PFSK-1 (cell line): ENCODE data around the gene ZDHHC14.

ENCODE experiments used
- FOXP2 ChIP-seq: optimal IDR thresholded peaks from 2 replicates; pipeline ENCODE3; 2011; ENCODE audit warnings: borderline replicate concordance, control low read depth, inconsistent platforms; ENCODE audit not compliant: insufficient read depth; ENCODE audit errors: extremely low read length, extremely low read depth
- POLR2AphosphoS5 ChIP-seq: IDR thresholded peaks from 2 replicates; pipeline ENCODE4 v1.6.1; 2012; ENCODE audit warnings: low read depth, mild to moderate bottlenecking, control low read depth, low read length, moderate library complexity
- REST ChIP-seq, 2 experiments: IDR thresholded peaks; 2 replicates each; pipeline versions ENCODE4 v1.6.1 to v1.8.0; 2011 to 2012; ENCODE audit warnings: low read depth in 2 of 2, low read length in 2 of 2, control low read depth in 1 of 2, inconsistent platforms in 1 of 2, mild to moderate bottlenecking in 1 of 2, moderate library complexity in 1 of 2; ENCODE audit not compliant: insufficient read depth in 1 of 2
- SIN3A ChIP-seq: IDR thresholded peaks from 2 replicates; pipeline ENCODE4 v1.6.1; 2012; ENCODE audit warnings: mild to moderate bottlenecking, low read length, moderate library complexity, borderline replicate concordance; ENCODE audit not compliant: insufficient read depth
- TAF1 ChIP-seq: IDR thresholded peaks from 2 replicates; pipeline ENCODE4 v1.6.1; 2012; ENCODE audit warnings: low read length, control low read depth, borderline replicate concordance; ENCODE audit not compliant: insufficient read depth

Gene ZDHHC14

DNA sequence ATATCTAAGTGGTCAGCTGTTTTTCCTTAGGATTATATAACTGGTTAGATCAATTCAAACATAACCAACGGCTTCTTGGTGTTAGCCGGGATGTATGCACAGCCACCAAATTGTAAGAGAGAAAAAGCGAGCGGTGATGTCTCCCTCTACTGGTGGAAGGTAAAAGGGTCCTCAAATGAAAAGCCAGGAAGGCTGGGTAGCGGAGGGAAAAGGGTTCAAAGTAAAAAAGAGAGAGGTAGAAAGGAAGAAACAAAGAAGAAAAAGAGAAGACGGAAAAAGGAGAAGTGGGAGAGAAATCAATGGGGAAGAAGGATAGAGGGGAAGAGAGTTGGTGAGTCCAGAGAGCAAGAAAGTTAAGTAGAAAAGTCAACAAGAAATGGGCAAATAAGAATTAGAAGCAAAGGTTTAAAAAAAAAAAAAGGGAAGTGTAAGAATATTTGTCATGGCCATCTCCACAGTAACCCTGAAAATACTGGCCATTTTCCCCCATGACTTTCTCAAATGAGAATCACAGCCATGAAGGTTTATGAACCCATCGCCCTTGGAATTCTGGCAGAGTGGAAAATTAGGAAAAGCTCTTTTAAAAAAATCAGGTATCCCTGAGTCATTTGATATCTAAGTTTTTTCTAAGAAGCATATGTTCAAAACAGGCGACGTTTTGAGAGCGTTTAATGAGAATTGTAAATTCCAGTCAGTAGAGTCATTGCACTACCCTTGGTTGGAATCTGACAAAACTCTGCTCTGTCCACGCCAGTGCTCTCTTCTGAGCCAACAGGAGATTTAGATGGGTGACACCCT, 286.4 kb downstream of the ZDHHC14 start:
- TF ChIP-seq POLR2AphosphoS5 (no peak), SIN3A (no peak), TAF1 (no peak), FOXP2 (no peak), REST (IDR thresholded peaks at IDR 0.05; ENCODE audit: insufficient read depth in 1 of 2, low read depth in 2 of 2, low read length in 2 of 2) (no peak)

DNA sequence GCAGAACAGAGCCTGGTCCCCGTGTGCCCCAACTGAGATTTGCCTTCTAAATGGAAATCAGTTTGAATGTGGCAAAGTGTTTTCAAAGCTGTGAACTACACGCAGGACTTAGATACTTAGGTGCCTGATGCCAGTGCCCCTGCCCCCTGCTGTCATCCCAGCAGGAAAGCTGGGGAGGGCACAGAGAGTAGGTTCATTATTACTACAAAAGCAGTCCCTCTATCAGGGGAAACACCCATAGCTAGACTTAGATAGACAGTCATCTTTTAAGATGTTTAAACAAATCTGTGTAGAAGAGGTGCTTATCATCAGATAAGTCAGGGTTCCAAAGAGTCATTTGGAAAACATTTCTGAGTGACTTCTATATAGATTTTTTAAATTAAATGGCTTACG, 287.0 kb downstream of the ZDHHC14 start:
- TF ChIP-seq TAF1 (no peak), POLR2AphosphoS5 (no peak), REST (IDR thresholded peaks at IDR 0.05; ENCODE audit: insufficient read depth in 1 of 2, low read depth in 2 of 2, low read length in 2 of 2) (no peak), SIN3A (no peak)

GRCh38 chr6:157668713-157669112, 287.7 kb downstream of the ZDHHC14 start:
- no peak for TF ChIP-seq TAF1
- TF ChIP-seq SIN3A: no peak
- no peak for TF ChIP-seq REST (IDR thresholded peaks at IDR 0.05; ENCODE audit: insufficient read depth in 1 of 2, low read depth in 2 of 2, low read length in 2 of 2)
- TF ChIP-seq FOXP2: no peak

DNA sequence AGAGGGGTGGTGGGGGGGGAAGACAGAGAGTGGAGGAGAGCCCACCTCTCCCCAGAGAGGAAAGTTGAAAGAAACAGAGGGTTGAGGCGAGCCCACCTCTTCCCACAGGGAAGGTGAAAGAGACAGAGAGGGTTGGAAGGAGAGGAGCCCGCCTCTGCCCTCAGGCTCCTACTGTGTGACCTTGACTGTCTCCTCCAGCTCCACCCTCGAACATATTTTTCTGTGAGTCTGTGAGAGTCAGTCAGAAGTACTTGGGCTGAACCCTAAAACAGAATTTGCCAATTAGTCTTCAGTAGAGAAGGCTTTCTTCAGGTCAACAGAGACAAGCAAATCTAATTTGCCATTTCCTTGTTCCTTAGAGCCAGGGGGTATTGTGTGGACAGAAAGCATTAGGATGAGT, 288.3 kb downstream of the ZDHHC14 start:
- no peak for TF ChIP-seq FOXP2
- TF ChIP-seq TAF1: no peak
- no peak for TF ChIP-seq POLR2AphosphoS5
- no peak for TF ChIP-seq SIN3A
- TF ChIP-seq REST (IDR thresholded peaks at IDR 0.05; ENCODE audit: insufficient read depth in 1 of 2, low read depth in 2 of 2, low read length in 2 of 2): no peak

DNA sequence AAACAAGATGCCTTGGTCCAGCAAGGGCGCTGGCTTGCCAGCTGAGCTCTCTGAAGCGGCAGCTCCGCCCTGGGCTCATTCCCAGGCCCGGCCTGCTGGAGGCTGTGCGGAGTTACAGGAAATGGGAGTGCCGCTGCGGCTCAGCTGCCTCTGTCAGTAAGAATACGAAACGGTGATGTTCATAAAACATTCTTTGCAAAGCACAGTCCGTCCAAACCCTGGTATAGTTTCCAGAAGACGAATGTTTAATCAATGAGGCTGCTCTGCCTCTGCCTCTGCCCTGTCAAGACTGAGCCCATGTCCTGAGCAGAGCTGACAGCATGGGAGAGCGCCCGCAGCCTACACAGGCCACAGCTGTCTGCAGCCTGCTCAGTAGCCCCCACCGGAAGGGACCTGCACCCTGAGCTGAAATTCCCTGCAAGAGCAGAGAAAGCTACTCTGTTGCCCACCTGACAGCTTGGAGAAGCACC, 288.8 kb downstream of the ZDHHC14 start:
- TF ChIP-seq SIN3A: no peak
- no peak for TF ChIP-seq TAF1
- no peak for TF ChIP-seq REST (IDR thresholded peaks at IDR 0.05; ENCODE audit: insufficient read depth in 1 of 2, low read depth in 2 of 2, low read length in 2 of 2)
- TF ChIP-seq FOXP2: no peak
- TF ChIP-seq POLR2AphosphoS5: no peak
